NCI-H446 (cell line): ENCODE measurements around the gene MMP26.
"Not testable (repeated sequence)": the region's sequence is repeated elsewhere in the genome, so short reads cannot be mapped to it uniquely, and the experiment has no call there.

ENCODE experiments used
- DNase-seq, 2 experiments: peaks; one replicate each; lab custom pipeline; 2025; lab: John Stamatoyannopoulos, UW

Gene MMP26

GRCh38 chr11:4722616-4723534, 18.3 kb downstream of the MMP26 start:
- not testable (repeated sequence) for DNase-seq

- no peak for DNase-seq
Measured at GRCh38 chr11:4727171-4727570, 22.6 kb downstream of the MMP26 start.

GRCh38 chr11:4740735-4741134, 36.2 kb downstream of the MMP26 start:
- no peak for DNase-seq

- no peak for DNase-seq
Measured at GRCh38 chr11:4748438-4748837, 43.9 kb downstream of the MMP26 start.

GRCh38 chr11:4751201-4751600, 46.6 kb downstream of the MMP26 start:
- DNase-seq: no peak
